Measurements from ENCODE around the gene GABPB1.
A peak's percentile ranks its signal among the peaks of the same experiment; 100 is the strongest.
"Not testable (repeated sequence)": the region's sequence is repeated elsewhere in the genome, so short reads cannot be mapped to it uniquely, and the experiment has no call there.

GABPB1 gene

DNA sequence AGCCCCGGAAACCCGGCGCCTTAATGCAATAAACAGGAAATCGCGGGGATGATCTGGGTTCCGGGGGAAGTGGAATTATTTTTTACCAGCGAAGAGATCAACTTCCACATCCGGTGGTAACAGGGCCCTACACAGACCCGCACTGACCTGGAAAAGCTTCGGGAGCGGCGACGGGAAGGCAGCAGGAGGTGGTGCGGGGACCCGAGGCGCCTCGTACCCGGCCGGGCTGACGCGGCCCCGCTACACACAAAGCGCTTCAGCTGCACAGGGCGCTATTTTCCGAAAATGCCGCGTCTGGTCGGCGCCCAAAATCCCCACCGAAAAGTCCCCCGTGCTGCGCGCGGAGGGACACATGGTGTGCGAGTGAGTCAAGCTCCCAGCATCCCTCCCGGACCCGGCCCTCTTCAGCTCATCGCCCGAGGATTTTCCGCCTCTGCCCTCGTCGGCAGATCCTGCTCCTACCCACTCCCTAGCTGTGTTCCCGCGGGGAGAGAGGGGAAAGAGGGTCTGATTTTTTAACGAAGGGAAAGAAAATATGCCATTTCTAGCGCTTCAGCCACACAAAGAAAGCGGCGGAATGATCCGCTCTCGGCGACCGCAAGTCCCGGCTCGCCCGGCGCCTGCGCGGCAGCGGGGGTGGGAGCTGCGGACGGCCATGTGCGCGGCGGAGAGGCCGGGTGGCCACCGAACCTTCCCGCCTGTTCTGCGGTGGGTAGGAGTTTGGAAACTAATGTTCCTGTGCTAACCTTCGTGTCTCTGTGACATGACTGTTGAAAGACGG lies at the start of gene GABPB1:
Gene GABPB1, minus strand, starts transcription at position 361 of the 781 bp plus-strand sequence. CDS start 45,400 bp downstream, outside the sequence.
- DNase-seq (ENCODE audit: low read depth in 2 of 2): peak; percentile 79 to 81

DNA sequence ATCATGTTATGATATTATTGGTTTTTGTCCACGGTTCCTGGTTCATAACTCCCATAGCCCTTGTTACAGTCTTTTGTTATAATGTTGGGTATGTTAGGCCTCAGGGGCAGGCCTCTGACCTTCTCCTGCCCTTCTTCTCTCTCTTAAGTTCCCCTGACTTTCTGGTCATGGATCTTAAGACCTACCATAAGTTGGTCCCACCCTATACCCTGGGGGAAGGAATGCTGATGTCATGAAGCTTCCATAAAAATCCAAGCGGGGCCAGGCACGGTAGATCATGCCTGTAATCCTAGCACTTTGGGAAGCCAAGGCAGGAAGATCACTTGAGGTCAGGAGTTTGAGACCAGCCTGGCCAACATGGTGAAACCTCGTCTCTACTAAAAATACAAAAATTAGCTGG lies 36.6 kb upstream of the GABPB1 start:
- DNase-seq (ENCODE audit: low read depth in 2 of 2): not testable (repeated sequence)

DNA sequence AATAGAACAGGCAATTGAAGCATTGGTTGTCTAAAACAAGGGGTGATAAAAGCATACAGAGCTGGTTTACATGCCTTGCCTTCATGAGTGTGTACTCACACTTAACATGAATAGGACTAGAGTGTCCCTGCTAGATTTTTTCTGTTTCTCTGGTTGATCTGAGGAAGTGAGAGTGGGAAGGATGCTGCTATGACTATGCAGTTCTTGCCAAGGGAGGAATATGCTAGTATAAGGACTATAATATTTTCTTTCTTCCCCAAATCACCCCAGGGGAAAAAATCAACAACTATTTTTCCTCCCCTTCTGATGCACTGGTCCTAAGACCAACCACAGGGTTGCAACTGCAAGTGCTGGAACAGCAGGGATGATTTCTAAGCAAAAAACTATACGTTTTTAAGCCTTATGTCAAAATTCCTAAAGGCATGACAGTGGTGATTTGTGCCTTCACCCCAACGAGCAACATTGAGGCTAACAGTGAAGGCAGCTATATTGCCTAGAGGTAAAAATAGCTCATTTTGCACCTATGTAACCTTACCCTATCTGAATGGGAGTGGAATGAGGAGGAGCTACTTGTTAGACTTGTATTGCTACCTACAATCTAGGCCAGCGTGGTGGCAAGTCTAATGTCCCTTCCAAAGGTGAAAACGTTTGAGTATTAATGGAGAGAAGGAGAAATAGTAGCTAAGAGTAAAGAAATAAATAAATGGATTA lies 35.7 kb upstream of the GABPB1 start:
- no peak for DNase-seq (ENCODE audit: low read depth in 2 of 2)

DNA sequence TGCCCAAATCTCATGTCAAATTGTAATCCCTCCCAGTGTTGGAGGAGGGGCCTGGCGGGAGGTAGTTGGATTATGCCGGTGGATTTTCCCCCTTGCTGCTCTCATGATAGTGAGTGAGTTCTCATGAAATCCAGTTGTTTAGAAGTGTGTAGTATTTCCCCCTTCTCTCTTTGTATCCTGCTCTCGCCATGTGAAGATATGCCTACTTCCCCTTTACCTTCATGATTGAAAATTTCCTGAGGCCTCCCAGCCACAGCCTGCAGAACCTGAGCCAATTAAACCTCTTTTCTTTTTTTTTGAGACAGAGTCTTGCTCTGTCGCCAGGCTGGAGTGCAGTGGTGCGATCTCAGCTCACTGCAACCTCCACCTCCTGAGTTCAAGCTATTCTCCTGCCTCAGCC lies 27.4 kb upstream of the GABPB1 start:
- not testable (repeated sequence) for DNase-seq (ENCODE audit: low read depth in 2 of 2)

DNA sequence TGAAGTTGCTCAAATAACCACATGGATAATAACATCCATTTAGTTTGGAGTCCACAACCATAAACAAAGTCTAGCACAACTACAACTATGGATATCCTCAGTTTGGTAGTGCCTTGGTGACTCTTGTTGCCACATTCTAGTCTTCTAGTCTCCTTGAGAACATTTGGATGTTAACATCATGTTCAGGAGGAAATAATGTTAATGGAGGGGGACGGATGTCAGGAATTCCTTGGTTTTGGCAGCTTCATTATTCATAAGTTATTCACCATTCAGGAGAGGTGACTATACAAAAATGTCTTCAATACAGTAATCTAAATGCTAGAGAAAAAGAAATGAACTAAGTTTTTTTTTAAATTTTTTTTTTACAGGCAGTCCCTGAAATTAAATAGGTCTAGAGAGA lies 26.4 kb upstream of the GABPB1 start:
- DNase-seq (ENCODE audit: low read depth in 2 of 2): no peak

DNA sequence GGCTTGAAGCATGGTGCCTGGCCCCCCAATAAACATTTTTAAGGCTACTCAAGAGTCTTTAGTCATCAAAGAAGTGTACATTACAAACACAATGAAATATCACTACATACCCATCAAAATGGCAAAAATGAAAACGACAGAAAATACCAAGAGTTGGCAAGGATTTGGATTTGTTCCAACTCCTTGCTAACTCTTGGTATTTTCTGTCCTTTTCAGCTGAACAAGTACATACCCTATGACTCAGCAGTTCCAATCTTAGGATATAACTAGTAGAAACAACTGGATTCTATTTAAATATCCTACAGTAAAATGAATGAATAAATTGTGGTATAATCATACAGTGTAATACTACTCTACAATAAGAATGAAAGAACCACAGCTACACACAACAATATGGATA lies 25.1 kb upstream of the GABPB1 start:
- DNase-seq (ENCODE audit: low read depth in 2 of 2): no peak

DNA sequence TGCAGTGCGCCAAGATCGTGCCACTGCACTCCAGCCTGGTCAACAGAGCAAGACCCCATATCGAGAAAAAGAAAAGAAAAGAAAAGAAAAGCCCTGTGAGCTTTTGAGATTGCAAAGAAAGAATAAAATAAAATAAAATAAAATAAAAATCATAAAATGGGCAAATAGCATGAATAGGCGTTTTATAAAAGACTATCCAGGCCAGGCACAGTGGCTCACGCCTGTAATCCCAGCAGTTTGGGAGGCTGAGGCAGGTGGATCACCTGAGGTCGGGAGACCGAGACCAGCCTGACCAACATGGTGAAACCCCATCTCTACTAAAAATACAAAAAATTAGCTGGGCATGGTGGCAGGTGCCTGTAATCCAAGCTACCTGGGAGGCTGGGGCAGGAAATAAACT lies 24.4 kb upstream of the GABPB1 start:
- DNase-seq (ENCODE audit: low read depth in 2 of 2): not testable (repeated sequence)

DNA sequence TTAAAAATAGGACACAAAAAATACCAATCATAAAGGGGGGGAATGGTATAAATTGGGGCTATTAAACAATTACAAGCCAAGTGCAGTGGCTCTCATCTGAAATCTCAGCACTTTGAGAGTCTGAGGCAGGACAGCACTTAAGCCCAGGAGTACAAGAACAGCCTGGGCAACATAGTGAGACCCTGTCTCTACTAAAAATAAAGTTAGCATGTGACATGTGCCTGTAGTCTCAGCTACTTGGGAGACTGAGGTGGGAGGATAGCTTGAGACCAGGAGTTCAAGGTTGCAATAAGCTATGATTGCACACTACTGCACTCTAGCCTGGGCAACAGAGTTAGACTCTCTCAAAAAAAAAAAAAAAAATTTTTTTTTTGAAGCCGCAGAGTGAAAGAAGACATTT lies 23.8 kb upstream of the GABPB1 start:
- no peak for DNase-seq (ENCODE audit: low read depth in 2 of 2)

DNA sequence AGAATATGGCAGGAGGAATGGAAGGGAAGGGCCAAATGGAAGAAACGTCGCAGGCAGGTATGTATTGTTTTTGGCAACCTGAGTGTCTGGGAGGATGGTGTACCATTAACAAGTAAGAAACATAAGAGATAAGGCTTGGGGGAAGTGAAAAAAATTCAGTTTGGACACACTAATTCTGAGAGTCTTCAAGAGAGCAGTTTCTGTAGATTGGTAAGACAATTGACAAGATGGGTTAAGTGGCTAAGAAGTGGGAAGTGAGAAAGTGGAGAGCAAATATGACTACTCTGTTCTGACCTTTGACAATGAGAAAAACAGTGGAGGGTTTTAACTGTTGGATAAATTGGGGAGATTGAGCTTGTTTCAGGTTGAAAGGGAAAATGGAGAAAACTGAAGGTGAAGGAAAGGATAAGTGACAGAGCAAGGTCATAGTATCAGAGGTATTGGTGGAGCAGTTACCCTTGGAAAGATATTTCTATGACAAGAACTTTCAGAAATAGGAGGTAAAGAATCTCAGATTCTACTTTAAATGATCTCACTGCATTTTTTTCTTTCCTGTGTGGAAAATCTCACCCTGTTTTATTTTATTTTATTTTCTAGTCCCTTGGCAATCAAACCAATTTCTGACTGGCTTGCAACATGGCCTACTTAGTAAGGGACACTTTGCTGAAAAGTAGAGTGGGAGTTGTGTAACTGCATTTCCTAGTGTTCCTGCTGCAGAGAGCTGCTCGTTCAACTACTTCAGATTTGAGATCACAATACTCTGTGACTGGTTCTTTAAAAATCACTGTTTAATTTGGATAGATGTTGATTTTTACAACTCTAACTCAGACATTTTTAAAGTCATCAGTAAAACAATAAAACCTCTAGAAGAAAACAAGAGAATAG lies 23.1 kb upstream of the GABPB1 start:
- no peak for DNase-seq (ENCODE audit: low read depth in 2 of 2)

DNA sequence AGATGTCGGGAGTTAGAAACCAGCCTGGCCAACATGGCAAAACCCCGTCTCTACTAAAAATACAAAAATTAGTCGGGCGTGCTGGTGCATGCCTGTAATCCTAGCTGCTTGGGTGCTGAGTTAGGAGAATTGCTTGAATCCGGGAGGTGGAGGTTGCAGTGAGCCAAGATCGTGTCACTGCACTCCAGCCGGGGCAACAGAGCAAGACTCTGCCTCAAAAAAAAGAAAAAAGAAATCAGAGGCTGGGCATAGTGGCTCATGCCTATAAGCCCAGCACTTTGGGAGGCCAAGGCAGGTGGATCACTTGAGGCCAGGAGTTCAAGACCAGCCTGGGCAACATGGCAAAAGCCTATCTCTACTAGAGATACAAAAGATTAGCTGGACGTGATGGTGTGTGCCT lies 14.6 kb upstream of the GABPB1 start:
- DNase-seq (ENCODE audit: low read depth in 2 of 2): not testable (repeated sequence)

DNA sequence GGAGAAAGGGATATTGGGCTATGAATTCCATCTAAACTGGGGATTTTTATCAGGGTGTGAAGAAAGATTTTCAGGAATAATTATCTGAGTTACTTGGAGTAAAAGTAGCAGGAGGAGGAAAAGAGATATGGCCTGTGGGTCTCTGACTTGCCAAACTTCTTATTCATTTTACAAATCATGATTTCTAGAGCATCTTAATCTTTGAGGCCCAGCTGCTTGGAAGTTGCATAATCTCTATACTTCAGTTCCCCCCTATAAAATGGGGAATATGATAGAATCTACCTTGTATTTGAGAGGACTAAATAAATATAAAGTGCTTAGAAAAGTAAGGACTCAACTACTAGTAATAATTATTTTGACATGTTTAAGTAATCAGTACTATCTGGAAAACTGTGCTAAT lies 11.0 kb upstream of the GABPB1 start:
- no peak for DNase-seq (ENCODE audit: low read depth in 2 of 2)

DNA sequence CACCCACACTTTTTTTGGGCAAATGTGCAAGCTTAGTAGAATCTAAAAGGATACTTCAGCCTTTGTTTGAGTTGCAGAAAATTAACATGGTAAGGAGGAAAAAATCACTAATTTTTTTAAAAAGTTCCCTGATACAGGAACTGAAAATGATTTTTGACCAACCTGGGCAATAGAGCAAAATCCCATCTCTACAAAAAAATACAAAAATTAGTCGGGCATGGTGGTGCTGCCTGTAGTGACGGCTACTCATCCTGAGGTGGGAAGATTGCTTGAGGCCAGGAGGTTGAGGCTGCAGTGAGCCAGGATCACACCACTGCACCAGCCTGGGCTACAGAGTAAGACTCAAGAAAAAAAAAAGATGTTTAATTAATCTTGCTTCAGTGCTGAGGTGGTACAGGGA lies 10.6 kb upstream of the GABPB1 start:
- DNase-seq (ENCODE audit: low read depth in 2 of 2): no peak

DNA sequence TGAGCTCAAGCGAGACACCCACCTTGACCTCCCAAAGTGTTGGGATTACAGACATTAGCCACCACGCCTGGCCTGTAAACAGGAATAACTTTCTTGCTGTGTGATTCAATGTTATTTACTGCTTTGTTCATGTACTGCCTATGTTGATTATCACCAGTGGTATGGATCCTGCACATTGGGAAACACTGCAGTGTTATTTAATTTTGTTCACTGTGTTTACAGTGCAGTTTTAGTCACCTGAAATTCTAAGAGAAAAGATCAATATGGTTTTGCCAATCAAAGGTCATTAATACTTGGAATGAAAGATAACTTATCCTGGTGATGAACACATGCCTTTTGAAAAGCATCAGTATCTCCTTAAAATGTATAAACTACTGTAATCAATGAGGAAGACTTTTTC lies 8.6 kb upstream of the GABPB1 start:
- no peak for DNase-seq (ENCODE audit: low read depth in 2 of 2)

DNA sequence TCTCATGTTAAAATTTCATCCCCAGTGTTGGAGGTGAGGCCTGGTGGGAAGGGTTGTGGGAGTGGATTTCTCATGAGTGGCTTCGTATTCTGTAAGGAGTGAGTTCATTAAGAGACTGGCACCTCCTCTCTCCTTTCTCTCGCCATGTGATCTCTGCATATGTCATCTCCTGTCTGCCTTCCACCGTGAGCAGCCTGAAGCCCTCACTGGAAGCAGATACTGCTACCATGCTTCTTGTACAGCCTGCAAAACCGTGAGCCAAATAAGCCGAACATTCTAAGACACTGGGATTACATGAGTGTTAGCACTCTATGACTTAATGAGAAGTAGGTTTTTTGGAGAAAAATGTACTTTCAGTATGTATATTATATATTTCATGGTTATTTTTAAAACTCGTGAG lies 6.8 kb upstream of the GABPB1 start:
- DNase-seq (ENCODE audit: low read depth in 2 of 2): no peak

DNA sequence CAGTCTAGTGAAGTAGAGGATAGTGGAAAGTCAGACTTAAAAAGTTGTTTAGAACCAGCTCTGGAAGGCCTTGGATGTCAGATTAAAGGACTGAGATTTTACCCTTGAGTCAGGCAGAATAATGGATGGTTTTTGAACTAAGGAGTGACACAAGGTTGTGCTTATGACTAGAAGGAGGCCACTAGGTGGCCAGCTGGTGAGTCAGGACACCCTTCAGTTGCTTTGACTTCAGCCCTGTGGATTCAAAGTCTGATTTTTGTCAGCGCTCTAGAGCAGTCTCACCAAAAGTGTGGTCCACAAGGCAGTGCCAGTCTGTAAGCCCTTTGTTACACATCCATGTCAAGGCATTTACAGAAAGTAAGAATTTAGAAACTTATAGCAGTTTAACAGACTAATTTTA lies 3.8 kb upstream of the GABPB1 start:
- DNase-seq (ENCODE audit: low read depth in 2 of 2): no peak

DNA sequence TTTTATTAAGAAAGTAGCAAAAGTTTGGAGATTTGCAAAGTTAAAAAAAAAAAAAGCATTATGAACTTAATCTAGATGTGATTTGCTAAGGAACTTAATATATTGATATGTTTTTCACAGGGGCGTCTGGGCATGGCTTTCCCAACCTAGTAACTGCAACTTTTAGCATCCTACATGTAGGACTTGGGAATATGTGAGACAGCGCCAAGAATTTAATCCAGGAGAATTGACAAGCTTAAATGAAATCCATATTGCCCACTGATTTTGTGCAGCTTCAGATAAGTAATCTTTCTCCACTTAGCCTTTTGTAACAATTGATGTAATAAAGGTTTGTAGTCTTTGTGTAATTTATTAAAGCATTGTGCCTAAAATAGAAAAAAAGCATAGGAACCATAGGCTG lies 982 bp upstream of the GABPB1 start:
- DNase-seq (ENCODE audit: low read depth in 2 of 2): no peak

DNA sequence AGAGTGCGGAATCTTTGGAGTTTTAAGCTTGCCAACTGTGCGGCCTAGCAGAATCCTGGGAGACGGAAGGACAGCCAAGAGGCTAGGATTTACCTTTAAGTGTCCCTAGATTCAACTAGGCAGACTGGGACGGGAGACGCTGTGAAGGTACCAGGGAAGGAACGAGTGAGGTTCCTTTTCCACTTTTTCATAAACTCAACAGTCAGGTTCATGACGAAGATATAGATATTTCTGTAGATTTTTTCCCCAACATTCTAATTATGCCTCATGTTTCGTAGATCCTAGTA lies 564 bp upstream of the GABPB1 start:
- DNase-seq (ENCODE audit: low read depth in 2 of 2): no peak

DNA sequence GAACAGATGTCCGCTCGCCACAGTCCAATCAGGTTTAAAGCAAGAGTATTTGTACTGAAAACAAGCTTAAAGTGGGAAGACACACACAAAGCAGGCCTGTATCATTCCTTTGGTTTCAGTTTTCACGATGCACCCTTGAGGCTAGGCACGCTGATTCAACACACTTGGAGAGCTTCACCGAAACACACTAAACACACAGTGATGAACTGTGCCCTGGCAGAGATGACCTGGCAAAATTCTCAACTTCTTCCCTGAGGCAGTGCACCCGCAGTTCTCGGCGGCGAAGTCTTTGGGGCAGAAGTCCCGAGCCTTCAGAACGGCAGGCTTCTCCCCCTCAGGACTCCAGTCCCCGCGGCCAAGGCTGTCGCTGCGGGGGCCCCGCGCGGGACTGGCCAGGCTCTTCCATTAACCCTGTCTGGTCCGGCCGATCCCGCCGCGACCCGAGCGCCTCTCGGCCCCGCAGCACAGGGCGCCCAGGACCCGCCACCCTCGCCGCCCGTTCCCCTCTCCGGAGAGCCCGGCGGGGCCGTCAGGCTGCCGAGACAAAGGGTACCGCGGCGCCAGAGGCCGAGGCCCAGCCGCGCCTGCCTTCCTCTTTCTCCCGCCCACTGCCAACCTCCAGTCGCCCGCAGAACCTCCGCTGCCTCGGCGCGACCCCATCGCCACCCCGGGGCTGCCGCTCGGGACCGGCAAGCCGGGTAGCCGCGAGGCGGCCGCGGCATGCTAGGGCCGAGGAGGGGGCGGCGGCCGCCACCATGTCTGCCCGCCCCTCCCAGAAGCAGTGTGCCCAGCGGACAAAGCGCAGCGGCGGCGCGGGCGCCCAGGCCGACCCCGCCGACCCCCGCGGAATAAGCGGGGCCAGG lies 792 bp downstream of the GABPB1 start:
- peak; percentile 25 for DNase-seq (ENCODE audit: low read depth in 2 of 2)

DNA sequence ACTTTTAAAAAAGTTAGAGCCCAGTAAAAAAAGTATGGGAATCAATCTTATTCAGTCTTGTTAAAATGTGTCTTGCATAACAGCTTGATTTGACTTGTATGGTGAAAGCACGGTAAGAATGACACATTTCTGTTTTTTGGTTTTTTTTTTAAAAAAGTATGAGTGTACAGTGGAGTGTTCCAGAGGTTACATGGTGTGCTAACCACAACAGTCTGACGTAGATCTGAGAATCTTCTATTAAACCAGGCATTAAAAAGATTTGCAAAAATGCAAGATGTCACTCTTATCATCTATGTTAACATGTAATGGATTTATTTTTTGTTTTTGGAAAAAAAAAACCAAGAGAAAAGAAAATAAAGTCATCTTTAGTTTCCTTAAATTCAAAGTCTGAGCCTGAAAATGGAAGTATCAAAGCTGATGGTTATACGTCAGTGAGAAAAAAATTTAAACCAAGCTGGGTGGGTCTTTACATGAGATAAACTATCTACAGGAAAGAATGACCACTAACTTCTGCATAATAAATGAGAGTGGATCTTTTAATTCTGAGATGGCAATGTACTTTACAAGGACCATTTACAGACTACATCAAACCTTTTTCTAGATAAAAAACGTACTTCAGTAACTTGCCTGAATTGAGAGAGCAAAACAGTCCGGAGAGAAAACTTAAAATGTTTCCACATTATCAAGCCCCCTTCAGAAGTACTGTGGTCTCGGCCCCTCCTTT lies 1.6 kb downstream of the GABPB1 start:
- no peak for DNase-seq (ENCODE audit: low read depth in 2 of 2)

DNA sequence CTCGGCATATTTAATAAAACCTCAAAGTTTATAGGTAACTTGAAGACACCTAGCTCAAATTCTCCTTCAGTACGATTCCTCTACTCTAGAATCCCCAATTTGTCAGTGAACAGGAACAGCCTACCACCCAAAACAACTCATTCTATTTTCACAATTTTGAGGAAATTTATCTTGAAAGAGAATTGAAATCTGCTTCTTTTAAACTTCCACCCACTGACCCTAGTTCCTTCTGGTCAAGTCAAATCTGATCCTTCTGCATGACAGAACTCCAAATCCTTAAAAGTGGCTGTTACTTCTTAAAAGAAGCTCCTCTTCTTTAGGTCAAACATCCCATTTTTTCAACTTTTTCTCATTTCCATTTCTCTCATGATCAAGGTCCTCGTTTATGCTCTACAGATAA lies 4.4 kb downstream of the GABPB1 start:
- no peak for DNase-seq (ENCODE audit: low read depth in 2 of 2)

DNA sequence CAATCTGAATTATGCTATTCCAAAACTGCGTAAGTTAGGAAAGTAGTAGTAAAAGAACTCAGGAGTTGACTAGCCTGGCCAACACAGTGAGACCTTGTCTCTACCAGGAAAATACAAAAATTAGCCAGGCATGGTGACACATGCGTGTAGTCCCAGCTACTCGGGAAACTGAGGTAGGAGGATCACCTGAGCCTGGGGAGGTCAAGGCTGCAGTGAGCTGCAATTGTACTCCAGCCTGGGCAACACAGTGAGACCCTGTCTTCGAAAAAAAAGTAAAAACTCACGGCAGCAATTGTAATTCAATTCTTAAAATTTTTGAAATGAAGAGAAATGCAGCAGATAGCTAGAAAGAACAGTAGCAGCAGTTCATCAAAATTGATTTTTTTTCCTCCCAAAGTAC lies 9.7 kb downstream of the GABPB1 start:
- no peak for DNase-seq (ENCODE audit: low read depth in 2 of 2)

Measured in activated CD8-positive, alpha-beta memory T cell treated with anti-CD3 and anti-CD28 coated beads for 4 hours (primary cell).